Effector CD8-positive, alpha-beta T cell (primary cell): ENCODE measurements around the gene ENPEP.
"Not testable (repeated sequence)": the region's sequence is repeated elsewhere in the genome, so short reads cannot be mapped to it uniquely, and the experiment has no call there.

Experiments
- DNase-seq: peaks from one replicate; lab custom pipeline; 2025; lab: John Stamatoyannopoulos, UW

Gene ENPEP

GRCh38 chr4:110485452-110485851 lies 9.5 kb downstream of the ENPEP start:
- no peak for DNase-seq

GRCh38 chr4:110486256-110486655 lies 10.3 kb downstream of the ENPEP start:
- no peak for DNase-seq

GRCh38 chr4:110486850-110487249 lies 10.9 kb downstream of the ENPEP start:
- not testable (repeated sequence) for DNase-seq

- no peak for DNase-seq
These were observed 11.9 kb downstream of the ENPEP start for GRCh38 chr4:110487873-110488272.

- no peak for DNase-seq
These were observed 14.1 kb downstream of the ENPEP start for GRCh38 chr4:110489901-110490508.

- DNase-seq: no peak
These were observed 16.6 kb downstream of the ENPEP start for GRCh38 chr4:110492522-110492921.

GRCh38 chr4:110493520-110493919 lies 17.6 kb downstream of the ENPEP start:
- no peak for DNase-seq

GRCh38 chr4:110498420-110498819 lies 22.5 kb downstream of the ENPEP start:
- no peak for DNase-seq

- no peak for DNase-seq
These were observed 23.2 kb downstream of the ENPEP start for GRCh38 chr4:110499126-110499525.

GRCh38 chr4:110501826-110502225 lies 25.9 kb downstream of the ENPEP start:
- no peak for DNase-seq

GRCh38 chr4:110503270-110504083 lies 27.5 kb downstream of the ENPEP start:
- DNase-seq: no peak

- no peak for DNase-seq
These were observed 28.1 kb downstream of the ENPEP start for GRCh38 chr4:110504084-110504435.

- DNase-seq: no peak
These were observed 29.5 kb downstream of the ENPEP start for GRCh38 chr4:110505440-110505839.

- DNase-seq: no peak
These were observed 33.1 kb downstream of the ENPEP start for GRCh38 chr4:110508827-110509710.

- DNase-seq: no peak
These were observed 34.3 kb downstream of the ENPEP start for GRCh38 chr4:110510277-110510676.

- DNase-seq: no peak
These were observed 35.1 kb downstream of the ENPEP start for GRCh38 chr4:110510955-110511544.

GRCh38 chr4:110512901-110513300 lies 36.9 kb downstream of the ENPEP start:
- DNase-seq: no peak

GRCh38 chr4:110514889-110515479 lies 39.0 kb downstream of the ENPEP start:
- DNase-seq: no peak

- DNase-seq: no peak
These were observed 39.7 kb downstream of the ENPEP start for GRCh38 chr4:110515676-110516075.

GRCh38 chr4:110516106-110516922 lies 40.4 kb downstream of the ENPEP start:
- DNase-seq: peak; percentile 48
